GM12891 (cell line): ENCODE data around the gene ICOS.

Experiments
- DNase-seq: peaks from one replicate; pipeline ENCODE4 v3.0.0; 2011; ENCODE audit warnings: low spot score; ENCODE audit not compliant: insufficient read length
- FAIRE-seq: peaks from 2 replicates; lab custom pipeline; 2011; peaks lifted over from hg19 to GRCh38; lab: Jason Lieb, UNC
- PAX5 ChIP-seq: IDR thresholded peaks from 2 replicates; pipeline ENCODE4 v1.6.1; 2011; ENCODE audit warnings: low read length, moderate library complexity, mild to moderate bottlenecking; ENCODE audit not compliant: insufficient read depth, severe bottlenecking
- POLR2A ChIP-seq: IDR thresholded peaks from 2 replicates; pipeline ENCODE4 v1.6.1; 2011; ENCODE audit warnings: low read depth, low read length, control low read depth
- POLR2AphosphoS5 ChIP-seq: IDR thresholded peaks from 2 replicates; pipeline ENCODE4 v1.6.1; 2011; ENCODE audit warnings: low read depth, low read length, control low read depth
- POU2F2 ChIP-seq: IDR thresholded peaks from 2 replicates; pipeline ENCODE4 v1.6.1; 2011; ENCODE audit warnings: low read depth, mild to moderate bottlenecking, control low read depth, low read length, moderate library complexity
- SPI1 ChIP-seq: IDR thresholded peaks from 2 replicates; pipeline ENCODE4 v1.6.1; 2011; ENCODE audit warnings: low read depth, low read length, control low read depth
- TAF1 ChIP-seq: IDR thresholded peaks from 2 replicates; pipeline ENCODE4 v1.6.1; 2011; ENCODE audit warnings: low read depth, low read length, control low read depth

The ICOS gene

GRCh38 chr2:203898657-203899056, 37.9 kb upstream of the ICOS start:
- FAIRE-seq, result no peak
- TF ChIP-seq SPI1 (no peak), PAX5 (no peak)
- no peak for DNase-seq

- TF ChIP-seq POU2F2, result no peak
- no peak for TF ChIP-seq SPI1
- TF ChIP-seq TAF1, result no peak
- no peak for TF ChIP-seq POLR2A
- TF ChIP-seq PAX5, result no peak
- no peak for TF ChIP-seq POLR2AphosphoS5
Observed at GRCh38 chr2:203900253-203900652, 36.3 kb upstream of the ICOS start.

GRCh38 chr2:203904022-203904421, 32.5 kb upstream of the ICOS start:
- TF ChIP-seq SPI1 (no peak), POLR2A (no peak), POLR2AphosphoS5 (no peak), PAX5 (no peak), POU2F2 (no peak), TAF1 (no peak)
- DNase-seq, result no peak
- no peak for FAIRE-seq

More at GRCh38 chr2:203900253-203900652, 36.3 kb upstream of the ICOS start:
- no peak for FAIRE-seq
- DNase-seq, result no peak

- FAIRE-seq (no peak), DNase-seq (no peak)
- TF ChIP-seq POLR2AphosphoS5, result no peak
- no peak for TF ChIP-seq POU2F2
- TF ChIP-seq SPI1, result no peak
- TF ChIP-seq PAX5, result no peak
- TF ChIP-seq TAF1, result no peak
- TF ChIP-seq POLR2A, result no peak
Observed at GRCh38 chr2:203905656-203906055, 30.9 kb upstream of the ICOS start.

- TF ChIP-seq POLR2A (no peak), SPI1 (peak; percentile 57)
- FAIRE-seq (no peak), DNase-seq (no peak)
Observed at GRCh38 chr2:203908066-203908796, 28.3 kb upstream of the ICOS start.

GRCh38 chr2:203908797-203909185, 27.8 kb upstream of the ICOS start:
- no peak for FAIRE-seq
- TF ChIP-seq POLR2AphosphoS5, result no peak
- no peak for TF ChIP-seq SPI1
- no peak for TF ChIP-seq POU2F2
- TF ChIP-seq PAX5, result no peak

GRCh38 chr2:203909261-203909967, 27.1 kb upstream of the ICOS start:
- DNase-seq, result no peak
- no peak for FAIRE-seq
- TF ChIP-seq SPI1, result peak; percentile 60; the same call in 1 of the 2 replicates
- TF ChIP-seq PAX5, result no peak
- no peak for TF ChIP-seq POU2F2
- no peak for TF ChIP-seq POLR2AphosphoS5
- TF ChIP-seq TAF1, result no peak
- no peak for TF ChIP-seq POLR2A

More at GRCh38 chr2:203908797-203909185, 27.8 kb upstream of the ICOS start:
- no peak for DNase-seq

GRCh38 chr2:203909974-203910373, 26.6 kb upstream of the ICOS start:
- TF ChIP-seq TAF1 (no peak), POU2F2 (no peak), PAX5 (no peak), POLR2A (no peak), SPI1 (no peak), POLR2AphosphoS5 (no peak)
- no peak for DNase-seq
- FAIRE-seq, result no peak

- DNase-seq, result no peak
- FAIRE-seq, result no peak
- TF ChIP-seq POLR2AphosphoS5, result no peak
- no peak for TF ChIP-seq POU2F2
- no peak for TF ChIP-seq SPI1
- no peak for TF ChIP-seq TAF1
- no peak for TF ChIP-seq PAX5
- no peak for TF ChIP-seq POLR2A
Observed at GRCh38 chr2:203913947-203914346, 22.6 kb upstream of the ICOS start.
